HepG2 (cell line): ENCODE data around the gene PADI2. TPM values are rescaled to one million over a fixed set of nuclear protein-coding genes. Genes with fewer than 3 reads are reported as not detected.

Experiments
- ATAC-seq: fragments of 200-7000 bp; cut with Tn5 transposase; 3 replicates; pipeline ENCODE4 v1.9.1; 2020; ENCODE audit warnings: mild to moderate bottlenecking, moderate library complexity
- BruUV-seq: library from RNA; stranded (reverse); fragments of 400-500 nt; replicated peaks from 2 replicates; lab custom pipeline; 2021; lab: Mats Ljungman, UMichigan
- CTCF ChIA-PET: fragments of 300-600 bp; formaldehyde crosslinking; extraction: SDS; loops from one replicate; lab custom pipeline; 2021; ENCODE audit warnings: low total read pairs, inconsistent platforms, low intra/inter-chr PET ratio; lab: Yijun Ruan, JAX
- POLR2A ChIA-PET: fragments of 350-600 bp; sonication (Branson Sonifier 250); formaldehyde crosslinking; loops from one replicate; lab custom pipeline; 2020; ENCODE audit warnings: antibody characterized with exemption, inconsistent platforms; lab: Yijun Ruan, JAX
- DNase-seq: peaks from one replicate; pipeline ENCODE4 v3.0.0-alpha.2; 2015; ENCODE audit warnings: low spot score
- FAIRE-seq: peaks from 3 replicates; lab custom pipeline; 2011; peaks lifted over from hg19 to GRCh38; lab: Jason Lieb, UNC
- H2AFZ ChIP-seq: one replicate; pipeline ENCODE4 v1.6.1; 2011; ENCODE audit warnings: low read length, inconsistent platforms
- H3K27ac ChIP-seq: fragments of 300-600 bp; 3 replicates; pipeline ENCODE4 v1.8.0; 2011; ENCODE audit warnings: mixed run types, mild to moderate bottlenecking, mixed read lengths, low read length, inconsistent platforms; ENCODE audit not compliant: insufficient read depth; ENCODE audit errors: extremely low read length
- H3K27me3 ChIP-seq, 2 experiments: fragments of 200-600 bp in 1 of 2; 2 replicates in 1 of 2; 3 replicates in 1 of 2; pipeline versions ENCODE4 v1.6.0 to v1.8.0; 2011; ENCODE audit warnings: low read length in 2 of 2, mild to moderate bottlenecking in 2 of 2, moderate library complexity in 2 of 2, inconsistent platforms in 1 of 2; ENCODE audit not compliant: insufficient read depth in 2 of 2, control insufficient read depth in 1 of 2
- H3K36me3 ChIP-seq, 2 experiments: fragments of 200-600 bp in 1 of 2; replicated peaks in 1 of 2; 2 replicates in 1 of 2; 3 replicates in 1 of 2; pipeline versions ENCODE4 v1.5.1 to v1.8.0; 2011; ENCODE audit warnings: low read length in 2 of 2, inconsistent platforms in 1 of 2; ENCODE audit not compliant: insufficient read depth in 2 of 2, control insufficient read depth in 1 of 2
- H3K4me1 ChIP-seq: 2 replicates; pipeline ENCODE4 v1.5.1; 2012; ENCODE audit warnings: low read length, inconsistent platforms; ENCODE audit not compliant: insufficient read depth
- H3K4me2 ChIP-seq: 2 replicates; pipeline ENCODE4 v1.6.0; 2011; ENCODE audit warnings: low read depth, low read length, inconsistent platforms
- H3K4me3 ChIP-seq, 3 experiments: fragments of 200-600 bp in 1 of 3; sonication (generic), shearing (Covaris generic) in 1 of 3; replicated peaks in 1 of 3; 2 replicates each; pipeline ENCODE4 v1.5.1; 2011 to 2016; ENCODE audit warnings: low read length in 3 of 3, inconsistent platforms in 2 of 3, low read depth in 2 of 3, mild to moderate bottlenecking in 2 of 3, control low read depth in 1 of 3, mixed read lengths in 1 of 3; ENCODE audit not compliant: insufficient read depth in 1 of 3
- H3K79me2 ChIP-seq: one replicate; pipeline ENCODE4 v1.6.1; 2011; ENCODE audit warnings: low read length, inconsistent platforms; ENCODE audit not compliant: insufficient read depth
- H3K9ac ChIP-seq: 2 replicates; pipeline ENCODE4 v1.6.0; 2011; ENCODE audit warnings: mild to moderate bottlenecking, low read depth, low read length, inconsistent platforms; ENCODE audit not compliant: insufficient read depth
- H3K9me3 ChIP-seq: 2 replicates; pipeline ENCODE4 v1.5.1; 2012; ENCODE audit warnings: mild to moderate bottlenecking, low read length
- H4K20me1 ChIP-seq: 2 replicates; pipeline ENCODE4 v1.6.0; 2011; ENCODE audit warnings: inconsistent platforms, mild to moderate bottlenecking, low read length, moderate library complexity; ENCODE audit not compliant: insufficient read depth
- ATF6 ChIP-seq: sonication (generic); formaldehyde crosslinking; conservative IDR thresholded peaks from 2 replicates; pipeline ENCODE4 v1.4.0; 2020; ENCODE audit warnings: missing genetic modification reagents
- CREBL2 ChIP-seq: sonication (generic); formaldehyde crosslinking; IDR thresholded peaks from 2 replicates; pipeline ENCODE4 v1.8.1; 2023; ENCODE audit warnings: missing genetic modification reagents, mild to moderate bottlenecking, borderline replicate concordance
- GABPB1 ChIP-seq: IDR thresholded peaks from 2 replicates; pipeline ENCODE4 v1.6.1; 2016; ENCODE audit warnings: mild to moderate bottlenecking, missing genetic modification reagents, moderate library complexity, missing compliant biosample characterization
- GPBP1L1 ChIP-seq: sonication (generic); formaldehyde crosslinking; IDR thresholded peaks from 2 replicates; pipeline ENCODE4 v1.5.0; 2020; ENCODE audit warnings: mild to moderate bottlenecking, missing genetic modification reagents
- HNF1B ChIP-seq: sonication (generic); formaldehyde crosslinking; IDR thresholded peaks from 2 replicates; pipeline ENCODE4 v1.5.1; 2020; ENCODE audit warnings: mild to moderate bottlenecking, moderate library complexity, missing genetic modification reagents
- HNF4A ChIP-seq: sonication (generic); formaldehyde crosslinking; IDR thresholded peaks from 2 replicates; pipeline ENCODE4 v1.4.0; 2020; ENCODE audit warnings: missing genetic modification reagents
- HOXA3 ChIP-seq: sonication (generic); formaldehyde crosslinking; IDR thresholded peaks from 2 replicates; pipeline ENCODE4 v1.5.0; 2020; ENCODE audit warnings: missing genetic modification reagents
- MEIS1 ChIP-seq: sonication (generic); formaldehyde crosslinking; IDR thresholded peaks from 2 replicates; pipeline ENCODE4 v1.9.0; 2021; ENCODE audit warnings: mild to moderate bottlenecking, missing genetic modification reagents, moderate library complexity, borderline replicate concordance
- MTF2 ChIP-seq: sonication (generic); formaldehyde crosslinking; IDR thresholded peaks from 2 replicates; pipeline ENCODE4 v1.5.0; 2020; ENCODE audit warnings: missing genetic modification reagents, borderline replicate concordance
- PITX1 ChIP-seq: sonication (generic); formaldehyde crosslinking; IDR thresholded peaks from 2 replicates; pipeline ENCODE4 v1.5.1; 2020; ENCODE audit warnings: mild to moderate bottlenecking, missing genetic modification reagents
- PTBP1 ChIP-seq: fragments of 200-400 bp; formaldehyde crosslinking; IDR thresholded peaks from 2 replicates; pipeline ENCODE4 v1.6.1; 2018; ENCODE audit warnings: low read length, low read depth; ENCODE audit not compliant: poor library complexity, severe bottlenecking
- SMC3 ChIP-seq: IDR thresholded peaks from 2 replicates; pipeline ENCODE4 v1.6.1; 2011; ENCODE audit warnings: low read length, improper control_type of control experiment
- TARDBP ChIP-seq: sonication (generic); formaldehyde crosslinking; IDR thresholded peaks from 2 replicates; pipeline ENCODE4 v1.8.0; 2022; ENCODE audit warnings: mild to moderate bottlenecking, missing genetic modification reagents
- ZNF235 ChIP-seq: sonication (generic); formaldehyde crosslinking; IDR thresholded peaks from 2 replicates; pipeline ENCODE4 v1.8.1; 2023; ENCODE audit warnings: mild to moderate bottlenecking, missing genetic modification reagents, borderline replicate concordance
- ZNF260 ChIP-seq: sonication (generic); formaldehyde crosslinking; IDR thresholded peaks from 2 replicates; pipeline ENCODE4 v1.4.0; 2020; ENCODE audit warnings: missing genetic modification reagents, low read depth, mild to moderate bottlenecking, borderline replicate concordance
- ZNF337 ChIP-seq: sonication (generic); formaldehyde crosslinking; IDR thresholded peaks from 2 replicates; pipeline ENCODE4 v1.5.1; 2020; ENCODE audit warnings: missing genetic modification reagents, low read depth, mild to moderate bottlenecking, borderline replicate concordance
- ZNF513 ChIP-seq: sonication (generic); formaldehyde crosslinking; conservative IDR thresholded peaks from 2 replicates; pipeline ENCODE4 v1.5.0; 2020; ENCODE audit warnings: missing genetic modification reagents
- ZNF674 ChIP-seq: sonication (generic); formaldehyde crosslinking; IDR thresholded peaks from 2 replicates; pipeline ENCODE4 v1.5.0; 2020; ENCODE audit warnings: low read depth, mild to moderate bottlenecking, missing genetic modification reagents
- WGBS: methylation state at CpG from one replicate; pipeline ENCODE4 v1.1.6; 2017; ENCODE audit warnings: low lambda C conversion rate; 5-methylcytosine and 5-hydroxymethylcytosine counted together
- in situ Hi-C: cut with HindIII; loops from 2 replicates; pipeline ENCODE4 v1.10.0; 2017; ENCODE audit warnings: low pct_unique_long_range_greater_than_20kb; ENCODE audit not compliant: extremely low pct_ligation_motif_present
- intact Hi-C: fragments of 100-400 bp; cut with micrococcal nuclease; formaldehyde crosslinking; loops from one replicate; pipeline ENCODE4 v1.10.0; 2022; ENCODE audit not compliant: unreplicated experiment
- polyA plus RNA-seq, 8 experiments: library from polyadenylated mRNA; depleted of rRNA in 3 of 8; stranded (reverse) in 7 of 8; unstranded in 1 of 8; fragments of >200 nt; fragmentation: Illumina TruSeq in 4 of 8; extraction: Trizol in 4 of 8; gene quantifications; 2 replicates each; pipeline versions ENCODE4 v1.2.1 to v1.2.3, GENCODE V29; 2011 to 2016; ENCODE audit warnings: low read depth in 4 of 8, missing spikeins in 1 of 8, mixed read lengths in 1 of 8; ENCODE audit not compliant: insufficient read depth in 1 of 8
- total RNA-seq, 5 experiments: library from RNA; depleted of rRNA; stranded (reverse); fragments of >200 nt; fragmentation: Illumina TruSeq; extraction: Trizol; gene quantifications; 2 replicates each; pipeline ENCODE4 v1.2.3, GENCODE V29; 2016; ENCODE audit warnings: low read depth in 1 of 5

PADI2 gene
- total and polyA plus RNA-seq, 2 of the 13 experiments (the other 11 are each of a cell fraction or from before 2014, with no cell fraction given) = not detected

- Histone ChIP-seq H3K36me3 (no peaks in the 10 kb centered on the region), H2AFZ (no peak overlapping the region), H3K27ac (no peak overlapping the region), H3K4me2 (no peak overlapping the region), H3K4me1 (no peaks in the 10 kb centered on the region), H3K9me3 (no peaks in the 10 kb centered on the region), H3K27me3 (peaks cover 0 to 1% of the 10 kb centered on the region in 2 experiments; a peak in 1 of 5 replicates), H4K20me1 (no peaks in the 10 kb centered on the region), H3K4me3 (no peak overlapping the region), H3K79me2 (no peaks in the 10 kb centered on the region), H3K9ac (no peak overlapping the region)
- intact Hi-C loops = no loop called here
- DNase-seq (no peak), FAIRE-seq (no peak), ATAC-seq (no peak)
- POLR2A ChIA-PET = no interaction called here
- TF ChIP-seq HNF4A (no peak), PITX1 (no peak), ATF6 (no peak), ZNF513 (CRISPR knock-in tag) (no peak), PTBP1 (no peak), ZNF337 (no peak), GPBP1L1 (CRISPR knock-in tag) (no peak), CREBL2 (CRISPR knock-in tag) (no peak), ZNF674 (CRISPR knock-in tag) (no peak), HOXA3 (CRISPR knock-in tag) (no peak), MTF2 (no peak), ZNF235 (CRISPR knock-in tag) (no peak), SMC3 (no peak), HNF1B (no peak), ZNF260 (CRISPR knock-in tag) (no peak), TARDBP (CRISPR knock-in tag) (no peak), MEIS1 (CRISPR knock-in tag) (no peak), GABPB1 (no peak)
- BruUV-seq = no TSS peak
- in situ Hi-C loops = no loop called here
- CTCF ChIA-PET = no interaction called here
- WGBS = 41% methylated on average over 3 of the region's 3 CpGs
These were observed 57.8 kb downstream of the PADI2 start for GRCh38 chr1:17061486-17061885.
